Lower lobe of right lung (tissue), 2 donors: ENCODE data around the gene PRR33. TPM values are rescaled to one million over a fixed set of nuclear protein-coding genes. Genes with fewer than 3 reads are reported as not detected.

Experiments
- ATAC-seq, 2 donors: fragments of 200-7000 bp; cut with Tn5 transposase; one replicate each; pipeline ENCODE4 v1.9.1; 2020 to 2022; ENCODE audit warnings: mild to moderate bottlenecking in 2 of 2, moderate library complexity in 2 of 2
- DNase-seq: peaks from one replicate; pipeline ENCODE4 v3.0.0-alpha.2; 2020
- H3K27ac ChIP-seq: fragments of 200-600 bp; one replicate; pipeline ENCODE4 v1.8.0; 2022
- H3K27me3 ChIP-seq: fragments of 200-600 bp; one replicate; pipeline ENCODE4 v1.8.0; 2022; ENCODE audit warnings: low read depth
- H3K36me3 ChIP-seq: fragments of 200-600 bp; one replicate; pipeline ENCODE4 v1.8.0; 2022; ENCODE audit warnings: mild to moderate bottlenecking
- H3K4me1 ChIP-seq: fragments of 200-600 bp; one replicate; pipeline ENCODE4 v1.8.0; 2022
- H3K4me3 ChIP-seq: fragments of 200-600 bp; one replicate; pipeline ENCODE4 v1.8.0; 2022; ENCODE audit warnings: mild to moderate bottlenecking
- H3K9me3 ChIP-seq: fragments of 200-600 bp; one replicate; pipeline ENCODE4 v1.8.0; 2022
- intact Hi-C: fragments of 100-400 bp; cut with DNase I; formaldehyde crosslinking; loops from one replicate; pipeline ENCODE4 v1.11.0; 2022
- total RNA-seq: library from RNA; stranded (reverse); fragmentation: NEBNext Ultra II Directional; extraction: Animal tissue kit (Norgen Biotek cat#: 25700); gene quantifications from one replicate; pipeline ENCODE4 v1.2.1, GENCODE V29; 2021
- TF ChIP-seq, protein P1 (sequence below): fragments of 200-600 bp; IDR thresholded peaks from one replicate; pipeline ENCODE4 v1.8.0; 2022; ENCODE audit warnings: antibody characterized with exemption, mild to moderate bottlenecking
- donor health status: DM: no; HTN: yes; CAD: no; lungs with severe emphysema.

Gene PRR33
- total RNA-seq, 1 donor from 2014 or later = not detected

DNA sequence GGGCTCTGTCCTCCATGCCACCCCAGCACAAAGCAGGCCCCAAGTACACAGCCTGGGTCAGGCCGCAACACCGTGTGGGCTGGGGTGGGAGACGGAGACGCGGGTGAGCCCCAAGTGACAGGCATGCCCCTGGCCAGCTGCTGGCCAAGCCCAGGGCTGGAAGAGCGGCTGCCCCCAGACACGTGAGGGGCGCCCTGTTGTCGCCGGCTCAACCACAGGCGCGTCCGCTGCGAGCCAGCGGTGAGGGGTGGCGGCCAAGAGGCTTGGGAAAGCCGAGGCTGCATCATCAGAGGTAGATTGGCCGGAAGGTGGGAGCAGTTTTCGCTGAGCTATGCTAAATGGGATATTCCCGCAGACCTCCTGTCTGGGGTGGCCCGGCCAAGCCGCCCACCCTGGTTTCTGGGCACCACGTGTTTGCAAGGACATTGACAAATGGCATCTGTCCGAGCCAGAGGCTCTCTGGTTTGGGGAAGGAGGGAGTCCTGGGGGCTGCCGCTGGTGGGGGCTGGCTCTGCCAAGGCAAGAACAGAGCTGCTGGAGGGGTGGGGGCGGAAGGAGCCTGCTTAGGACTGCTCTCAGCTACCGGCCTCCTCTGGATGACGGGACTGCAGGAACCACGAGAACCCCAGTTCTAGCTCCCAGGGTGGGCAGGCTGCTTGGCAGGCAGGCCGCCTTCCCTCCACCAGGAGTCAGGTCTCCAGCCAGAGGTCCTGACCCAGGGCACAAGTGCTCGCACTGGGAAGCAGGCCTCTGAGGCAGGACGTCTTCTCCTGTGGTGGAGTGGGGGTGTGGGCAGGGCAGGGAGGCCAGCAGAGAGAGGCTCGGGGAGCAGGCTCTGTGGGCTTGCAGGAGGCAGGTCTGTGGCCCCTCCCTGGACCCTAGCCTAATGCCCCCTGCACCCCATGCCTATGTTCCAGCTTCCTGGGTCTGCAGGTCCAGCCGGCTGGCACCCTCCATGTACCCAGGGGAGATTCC lies 552 bp downstream of the PRR33 start:
- no peak overlapping the region for H3K4me3 ChIP-seq
- TF ChIP-seq, protein P1, sequence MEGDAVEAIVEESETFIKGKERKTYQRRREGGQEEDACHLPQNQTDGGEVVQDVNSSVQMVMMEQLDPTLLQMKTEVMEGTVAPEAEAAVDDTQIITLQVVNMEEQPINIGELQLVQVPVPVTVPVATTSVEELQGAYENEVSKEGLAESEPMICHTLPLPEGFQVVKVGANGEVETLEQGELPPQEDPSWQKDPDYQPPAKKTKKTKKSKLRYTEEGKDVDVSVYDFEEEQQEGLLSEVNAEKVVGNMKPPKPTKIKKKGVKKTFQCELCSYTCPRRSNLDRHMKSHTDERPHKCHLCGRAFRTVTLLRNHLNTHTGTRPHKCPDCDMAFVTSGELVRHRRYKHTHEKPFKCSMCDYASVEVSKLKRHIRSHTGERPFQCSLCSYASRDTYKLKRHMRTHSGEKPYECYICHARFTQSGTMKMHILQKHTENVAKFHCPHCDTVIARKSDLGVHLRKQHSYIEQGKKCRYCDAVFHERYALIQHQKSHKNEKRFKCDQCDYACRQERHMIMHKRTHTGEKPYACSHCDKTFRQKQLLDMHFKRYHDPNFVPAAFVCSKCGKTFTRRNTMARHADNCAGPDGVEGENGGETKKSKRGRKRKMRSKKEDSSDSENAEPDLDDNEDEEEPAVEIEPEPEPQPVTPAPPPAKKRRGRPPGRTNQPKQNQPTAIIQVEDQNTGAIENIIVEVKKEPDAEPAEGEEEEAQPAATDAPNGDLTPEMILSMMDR = no peak
- H3K4me1 ChIP-seq = no peaks in the 10 kb centered on the region
- ATAC-seq = peak in 1 of 2 donors; percentile 9
- no peaks in the 10 kb centered on the region for H3K27me3 ChIP-seq
- no peaks in the 10 kb centered on the region for H3K9me3 ChIP-seq
- intact Hi-C loops = no loop called here
- no peak for DNase-seq
- H3K27ac ChIP-seq = no peak overlapping the region
- H3K36me3 ChIP-seq = peaks cover 18% of the 10 kb centered on the region

DNA sequence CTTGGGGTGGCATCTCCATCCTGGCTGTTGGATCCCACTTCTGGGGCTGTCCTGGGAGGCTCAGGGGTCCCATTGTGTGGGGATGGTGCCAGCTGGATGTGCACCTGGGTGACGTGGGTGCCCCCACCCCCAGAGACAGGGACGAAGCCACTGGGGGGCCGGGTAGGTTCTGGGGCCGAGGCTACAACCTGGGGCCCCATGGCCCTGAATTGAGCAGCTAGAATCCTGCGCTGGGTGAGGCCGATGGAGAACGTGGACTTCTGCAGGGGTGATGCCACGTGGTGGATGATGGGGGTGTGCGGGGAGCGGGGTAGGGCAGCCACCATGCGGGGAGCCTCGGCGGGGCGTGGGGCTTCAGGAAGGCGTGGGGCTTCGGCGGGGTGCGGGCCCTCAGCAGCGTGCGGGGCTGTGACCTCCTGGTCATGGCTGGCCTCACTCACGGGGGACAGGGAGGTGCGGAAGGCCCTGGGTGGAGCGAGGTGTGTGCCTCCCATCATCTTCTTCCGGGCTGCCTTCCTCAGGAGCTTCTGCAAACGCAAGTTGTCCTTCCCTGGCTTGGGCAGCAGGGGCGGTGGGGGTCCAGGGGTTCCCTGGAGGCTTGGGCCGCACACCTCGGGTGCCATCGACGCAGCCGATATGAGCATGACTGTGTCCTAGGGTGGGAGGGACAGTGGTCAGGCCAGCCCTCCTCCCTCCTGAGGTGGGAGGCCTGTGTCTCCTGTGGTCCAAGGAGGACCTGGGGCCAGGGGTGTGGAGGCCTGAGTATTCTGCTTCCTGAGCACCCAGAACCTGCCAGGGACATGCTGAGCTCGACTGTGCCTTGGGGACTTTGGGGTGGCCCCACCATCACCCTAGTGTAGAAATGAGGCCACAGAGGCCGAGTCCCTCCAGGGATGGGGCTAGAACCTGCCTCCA lies 1.5 kb downstream of the PRR33 start:
- H3K4me1 ChIP-seq = no peaks in the 10 kb centered on the region
- TF ChIP-seq, protein P1 = no peak
- ATAC-seq = no peak
- H3K9me3 ChIP-seq = no peaks in the 10 kb centered on the region
- H3K4me3 ChIP-seq = no peak overlapping the region
- no peak for DNase-seq
- peaks cover 19% of the 10 kb centered on the region for H3K36me3 ChIP-seq
- no peak overlapping the region for H3K27ac ChIP-seq
- H3K27me3 ChIP-seq = no peaks in the 10 kb centered on the region
- intact Hi-C loops = no loop called here

DNA sequence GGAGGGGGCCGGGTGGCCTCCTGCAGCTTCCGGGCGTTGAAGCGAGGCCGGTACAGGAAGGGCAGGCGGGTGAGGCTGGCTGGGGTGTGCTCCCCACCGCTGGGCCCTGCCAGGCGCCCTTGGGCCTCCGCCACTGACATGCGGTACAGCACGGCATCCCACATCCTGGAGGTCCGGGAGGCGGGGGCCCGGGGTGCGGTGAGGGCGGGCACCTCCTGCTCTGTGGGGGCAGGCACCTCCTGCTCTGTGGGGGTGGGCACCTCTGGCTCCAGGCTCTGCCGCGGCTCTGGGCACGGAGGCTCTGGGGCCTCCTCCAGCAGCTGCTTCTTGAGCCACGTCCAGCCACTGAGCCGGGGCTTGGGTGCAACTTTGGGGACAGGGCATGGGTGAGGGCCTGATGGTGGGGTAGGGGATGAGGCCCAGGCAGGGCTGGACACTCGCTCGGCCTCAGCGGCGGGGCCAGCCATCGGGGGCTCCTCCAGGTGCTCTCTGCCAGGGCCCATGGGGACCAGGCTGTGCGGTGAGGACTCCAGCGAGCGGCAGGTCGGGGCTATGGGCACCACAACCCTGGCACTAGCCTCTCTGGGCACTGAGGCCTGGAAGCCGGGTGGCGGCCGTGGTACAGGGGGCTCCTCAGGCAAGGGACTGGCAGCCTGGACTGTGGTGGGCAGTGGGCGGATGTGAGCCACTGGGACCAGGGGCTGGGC lies 2.3 kb downstream of the PRR33 start:
- intact Hi-C loops = no loop called here
- TF ChIP-seq, protein P1 = no peak
- Histone ChIP-seq H3K27me3 (no peaks in the 10 kb centered on the region), H3K36me3 (peaks cover 24% of the 10 kb centered on the region), H3K27ac (peak overlapping the region; percentile 11), H3K9me3 (no peaks in the 10 kb centered on the region), H3K4me1 (no peaks in the 10 kb centered on the region), H3K4me3 (no peak overlapping the region)
- DNase-seq (peak; percentile 62), ATAC-seq (peak; percentile 69 to 74)

DNA sequence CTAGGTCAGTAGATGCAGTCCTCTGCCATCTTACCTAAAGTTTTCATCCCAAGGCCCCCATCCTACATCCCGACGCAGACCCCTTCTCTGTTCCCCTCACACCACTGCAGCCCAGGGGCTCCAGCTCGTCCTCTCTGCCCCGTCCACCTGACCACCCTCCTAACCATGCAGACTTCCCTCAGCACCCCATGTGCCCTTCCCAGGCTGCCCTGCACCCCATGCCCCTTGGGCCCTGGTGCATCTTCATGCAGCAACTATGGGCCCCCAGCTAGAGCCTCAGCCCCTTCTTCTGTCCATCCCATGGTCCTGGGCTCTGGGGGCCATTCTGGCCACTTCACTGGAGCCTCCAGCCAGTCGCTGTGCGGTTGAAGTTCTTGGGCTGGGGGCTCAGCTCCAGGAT lies 2.9 kb downstream of the PRR33 start:
- intact Hi-C loops = no loop called here
- no peak overlapping the region for H3K4me3 ChIP-seq
- peaks cover 30% of the 10 kb centered on the region for H3K36me3 ChIP-seq
- H3K9me3 ChIP-seq = no peaks in the 10 kb centered on the region
- DNase-seq (no peak), ATAC-seq (no peak)
- no peaks in the 10 kb centered on the region for H3K27me3 ChIP-seq
- H3K4me1 ChIP-seq = no peaks in the 10 kb centered on the region
- TF ChIP-seq, protein P1 = no peak
- peak overlapping the region; percentile 11 for H3K27ac ChIP-seq

DNA sequence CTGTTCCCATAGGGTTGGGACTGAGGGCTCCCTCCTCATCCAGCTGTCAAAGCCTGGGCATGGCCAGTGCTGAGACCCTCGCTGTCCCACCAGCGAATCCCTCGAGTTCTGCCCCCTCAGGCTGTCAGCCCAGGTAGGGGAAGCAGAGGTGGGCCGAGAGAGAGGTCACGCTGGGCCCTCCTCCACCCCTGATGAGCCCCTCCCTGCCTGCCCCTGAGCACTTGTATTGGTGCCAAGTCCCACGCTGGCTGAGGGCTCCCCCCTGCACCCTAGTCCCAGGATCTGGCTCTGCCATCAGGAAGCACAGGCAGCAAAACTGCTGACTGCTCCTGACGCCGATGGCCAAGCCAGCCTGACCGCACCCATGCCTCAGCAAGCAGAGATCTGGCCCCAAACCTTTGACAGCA lies 3.3 kb downstream of the PRR33 start:
- Histone ChIP-seq H3K27me3 (no peaks in the 10 kb centered on the region), H3K36me3 (peaks cover 30% of the 10 kb centered on the region), H3K27ac (peak overlapping the region; percentile 11), H3K4me3 (no peak overlapping the region), H3K4me1 (no peaks in the 10 kb centered on the region), H3K9me3 (no peaks in the 10 kb centered on the region)
- intact Hi-C loops = no loop called here
- TF ChIP-seq, protein P1 = no peak
- ATAC-seq (no peak), DNase-seq (no peak)
